ENCODE results near the gene NCKAP5. TPM values are rescaled to one million over a fixed set of nuclear protein-coding genes. Genes with fewer than 3 reads are reported as not detected.

Gene NCKAP5
- total RNA-seq, 1 donor from 2014 or later: 0.20 TPM

GRCh38 chr2:132680544-132680943, 887.7 kb downstream of the NCKAP5 start:
- no peak overlapping the region for H3K4me3 Mint-ChIP-seq (ENCODE audit: unreplicated experiment)
- H3K4me1 Mint-ChIP-seq (ENCODE audit: low read depth, unreplicated experiment): peaks cover 2% of the 10 kb centered on the region
- H3K36me3 Mint-ChIP-seq (ENCODE audit: unreplicated experiment): no peaks in the 10 kb centered on the region
- no peaks in the 10 kb centered on the region for H3K27me3 Mint-ChIP-seq (ENCODE audit: unreplicated experiment)
- DNase-seq: no peak
- no peaks in the 10 kb centered on the region for H3K9me3 Mint-ChIP-seq (ENCODE audit: unreplicated experiment)
- no peak for TF ChIP-seq CTCF (IDR thresholded peaks at IDR 0.05; ENCODE audit: partially characterized antibody, unreplicated experiment)
- no peak overlapping the region for H3K27ac Mint-ChIP-seq (ENCODE audit: unreplicated experiment)

- no peaks in the 10 kb centered on the region for H3K9me3 Mint-ChIP-seq (ENCODE audit: unreplicated experiment)
- H3K4me3 Mint-ChIP-seq (ENCODE audit: unreplicated experiment): no peak overlapping the region
- H3K27me3 Mint-ChIP-seq (ENCODE audit: unreplicated experiment): no peaks in the 10 kb centered on the region
- no peak for DNase-seq
- no peak for TF ChIP-seq CTCF (IDR thresholded peaks at IDR 0.05; ENCODE audit: partially characterized antibody, unreplicated experiment)
- no peak overlapping the region for H3K27ac Mint-ChIP-seq (ENCODE audit: unreplicated experiment)
- peaks cover 2% of the 10 kb centered on the region for H3K4me1 Mint-ChIP-seq (ENCODE audit: low read depth, unreplicated experiment)
- no peaks in the 10 kb centered on the region for H3K36me3 Mint-ChIP-seq (ENCODE audit: unreplicated experiment)
Observed at GRCh38 chr2:132678483-132678882, 889.8 kb downstream of the NCKAP5 start.

- Mint-ChIP-seq H3K27me3 (ENCODE audit: unreplicated experiment) (no peaks in the 10 kb centered on the region), H3K9me3 (ENCODE audit: unreplicated experiment) (no peaks in the 10 kb centered on the region), H3K4me3 (ENCODE audit: unreplicated experiment) (no peak overlapping the region), H3K36me3 (ENCODE audit: unreplicated experiment) (no peaks in the 10 kb centered on the region), H3K4me1 (ENCODE audit: low read depth, unreplicated experiment) (peaks cover 2% of the 10 kb centered on the region), H3K27ac (ENCODE audit: unreplicated experiment) (no peak overlapping the region)
- no peak for DNase-seq
- no peak for TF ChIP-seq CTCF (IDR thresholded peaks at IDR 0.05; ENCODE audit: partially characterized antibody, unreplicated experiment)
Observed at GRCh38 chr2:132677661-132678060, 890.6 kb downstream of the NCKAP5 start.

- TF ChIP-seq CTCF (IDR thresholded peaks at IDR 0.05; ENCODE audit: partially characterized antibody, unreplicated experiment): peak; percentile 32
- Mint-ChIP-seq H3K4me3 (ENCODE audit: unreplicated experiment) (no peak overlapping the region), H3K27ac (ENCODE audit: unreplicated experiment) (no peak overlapping the region), H3K36me3 (ENCODE audit: unreplicated experiment) (no peaks in the 10 kb centered on the region), H3K9me3 (ENCODE audit: unreplicated experiment) (no peaks in the 10 kb centered on the region), H3K4me1 (ENCODE audit: low read depth, unreplicated experiment) (peaks cover 2% of the 10 kb centered on the region), H3K27me3 (ENCODE audit: unreplicated experiment) (no peaks in the 10 kb centered on the region)
- no peak for DNase-seq
Observed at GRCh38 chr2:132676999-132677398, 891.3 kb downstream of the NCKAP5 start.

DNA sequence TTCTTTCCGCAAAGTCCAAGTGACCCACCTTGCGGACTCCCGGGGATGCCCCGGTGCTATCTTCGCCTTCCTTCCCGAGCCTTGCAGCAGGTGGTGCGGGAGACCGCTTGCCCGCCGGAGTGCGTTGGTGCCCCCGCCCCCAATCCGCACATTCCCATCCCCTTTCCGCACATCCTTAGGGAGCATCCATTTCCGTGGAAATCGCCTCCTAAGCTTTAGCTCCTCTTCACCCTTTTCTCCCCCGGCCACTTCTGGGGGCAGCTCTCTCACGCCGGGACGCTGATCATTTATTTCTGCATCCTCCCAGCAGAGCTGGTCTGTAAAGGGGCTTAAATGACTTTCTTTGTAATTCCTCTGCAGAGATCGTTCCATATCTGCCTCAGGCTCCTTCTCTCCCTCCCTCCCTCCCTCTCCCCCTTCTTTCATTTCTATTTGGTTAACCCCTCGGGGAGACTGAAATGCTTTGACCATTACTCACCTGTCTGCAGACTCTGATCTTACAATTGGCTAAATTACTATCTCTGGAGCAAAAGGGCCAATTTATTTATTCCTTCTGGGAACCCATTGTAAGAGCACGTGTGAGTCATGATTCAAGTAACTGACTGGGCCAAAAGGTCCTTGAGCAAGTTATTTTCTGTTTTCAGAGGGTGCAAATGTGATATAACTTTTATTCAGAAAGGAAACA, 897.0 kb downstream of the NCKAP5 start:
- no peak for TF ChIP-seq CTCF (IDR thresholded peaks at IDR 0.05; ENCODE audit: partially characterized antibody, unreplicated experiment)
- Mint-ChIP-seq H3K4me1 (ENCODE audit: low read depth, unreplicated experiment) (peaks cover 7% of the 10 kb centered on the region), H3K9me3 (ENCODE audit: unreplicated experiment) (peaks cover 3% of the 10 kb centered on the region), H3K4me3 (ENCODE audit: unreplicated experiment) (peak overlapping the region; percentile 91), H3K36me3 (ENCODE audit: unreplicated experiment) (no peaks in the 10 kb centered on the region), H3K27ac (ENCODE audit: unreplicated experiment) (no peak overlapping the region), H3K27me3 (ENCODE audit: unreplicated experiment) (peaks cover 9% of the 10 kb centered on the region)
- DNase-seq: peak; percentile 40
